RKO (cell line): ENCODE results near the gene ANKRD16.
A peak's percentile ranks its signal among the peaks of the same experiment; 100 is the strongest.
"Not testable (repeated sequence)": the region's sequence is repeated elsewhere in the genome, so short reads cannot be mapped to it uniquely, and the experiment has no call there.

Experiments
- DNase-seq: peaks from one replicate; pipeline ENCODE4 v3.0.0-alpha.2; 2016; ENCODE audit warnings: low spot score

The ANKRD16 gene

GRCh38 chr10:5889624-5890451 lies at the start of gene ANKRD16, which contains the start of gene FBH1:
Gene ANKRD16, minus strand, starts transcription at chr10:5889893. Its CDS starts 539 bp downstream, at chr10:5889354.
Gene FBH1, plus strand, starts transcription at chr10:5890243. Its CDS starts 103 bp downstream, at chr10:5890346.
- DNase-seq = peak; percentile 98

GRCh38 chr10:5938291-5938690 lies 48.6 kb upstream of the ANKRD16 start:
- DNase-seq = no peak

GRCh38 chr10:5937016-5937415 lies 47.3 kb upstream of the ANKRD16 start:
- no peak for DNase-seq

- DNase-seq = no peak
Measured at GRCh38 chr10:5935628-5936027, 45.9 kb upstream of the ANKRD16 start.

GRCh38 chr10:5933909-5934546 lies 44.3 kb upstream of the ANKRD16 start:
- no peak for DNase-seq

GRCh38 chr10:5932345-5932744 lies 42.7 kb upstream of the ANKRD16 start:
- DNase-seq = no peak

GRCh38 chr10:5930272-5930671 lies 40.6 kb upstream of the ANKRD16 start:
- DNase-seq = no peak

- no peak for DNase-seq
Measured at GRCh38 chr10:5929442-5929841, 39.7 kb upstream of the ANKRD16 start.

- DNase-seq = no peak
Measured at GRCh38 chr10:5927306-5927705, 37.6 kb upstream of the ANKRD16 start.

GRCh38 chr10:5924889-5925288 lies 35.2 kb upstream of the ANKRD16 start:
- no peak for DNase-seq

- no peak for DNase-seq
Measured at GRCh38 chr10:5921746-5922145, 32.1 kb upstream of the ANKRD16 start.

GRCh38 chr10:5919568-5919967 lies 29.9 kb upstream of the ANKRD16 start:
- no peak for DNase-seq

- no peak for DNase-seq
Measured at GRCh38 chr10:5918763-5919162, 29.1 kb upstream of the ANKRD16 start.

GRCh38 chr10:5917305-5917704 lies 27.6 kb upstream of the ANKRD16 start:
- DNase-seq = no peak

- DNase-seq = no peak
Measured at GRCh38 chr10:5915451-5915850, 25.8 kb upstream of the ANKRD16 start.

- DNase-seq = no peak
Measured at GRCh38 chr10:5913736-5914135, 24.0 kb upstream of the ANKRD16 start.

- no peak for DNase-seq
Measured at GRCh38 chr10:5911670-5912069, 22.0 kb upstream of the ANKRD16 start.

- no peak for DNase-seq
Measured at GRCh38 chr10:5910323-5911100, 20.8 kb upstream of the ANKRD16 start.

- not testable (repeated sequence) for DNase-seq
Measured at GRCh38 chr10:5908676-5909075, 19.0 kb upstream of the ANKRD16 start.

GRCh38 chr10:5906651-5907050 lies 17.0 kb upstream of the ANKRD16 start:
- no peak for DNase-seq

GRCh38 chr10:5905854-5906507 lies 16.3 kb upstream of the ANKRD16 start:
- no peak for DNase-seq

GRCh38 chr10:5904227-5904626 lies 14.5 kb upstream of the ANKRD16 start:
- no peak for DNase-seq
